Liver (tissue), 3 donors: ENCODE measurements around the gene CRB2.

Source experiments
- CTCF ChIP-seq: fragments of 150-350 bp; IDR thresholded peaks from 2 replicates; pipeline ENCODE4 v1.5.1; 2017; ENCODE audit warnings: improper control_type of control experiment, low read depth, low read length; ENCODE audit not compliant: missing input control
- EGR1 ChIP-seq, 2 donors: IDR thresholded peaks; 2 replicates each; pipeline ENCODE4 v1.6.1; 2016 to 2018; ENCODE audit warnings: antibody characterized with exemption in 2 of 2, low read depth in 2 of 2
- FOXA1 ChIP-seq: IDR thresholded peaks from 2 replicates; pipeline ENCODE4 v1.6.1; 2016; ENCODE audit warnings: antibody characterized with exemption
- GABPA ChIP-seq, 2 donors: IDR thresholded peaks in 1 of 2; conservative IDR thresholded peaks in 1 of 2; 2 replicates each; pipeline ENCODE4 v1.6.1; 2016; ENCODE audit warnings: antibody characterized with exemption in 2 of 2, mild to moderate bottlenecking in 1 of 2, moderate library complexity in 1 of 2
- HNF4A ChIP-seq, 2 donors: conservative IDR thresholded peaks; 2 replicates each; pipeline ENCODE4 v1.6.1; 2016; ENCODE audit warnings: antibody characterized with exemption in 2 of 2, mild to moderate bottlenecking in 2 of 2
- JUND ChIP-seq, 2 donors: IDR thresholded peaks; 2 replicates each; pipeline ENCODE4 v1.6.1; 2016; ENCODE audit warnings: antibody characterized with exemption in 2 of 2
- MAX ChIP-seq: IDR thresholded peaks from 2 replicates; pipeline ENCODE4 v1.6.1; 2016; ENCODE audit warnings: antibody characterized with exemption
- RAD21 ChIP-seq, 2 donors: IDR thresholded peaks; 2 replicates each; pipeline ENCODE4 v1.6.1; 2016; ENCODE audit warnings: antibody characterized with exemption in 2 of 2, mild to moderate bottlenecking in 2 of 2
- REST ChIP-seq: IDR thresholded peaks from 2 replicates; pipeline ENCODE4 v1.6.1; 2016; ENCODE audit warnings: antibody characterized with exemption, mild to moderate bottlenecking
- RXRA ChIP-seq, 2 donors: IDR thresholded peaks; 2 replicates each; pipeline ENCODE4 v1.6.1; 2017 to 2018; ENCODE audit warnings: antibody characterized with exemption in 2 of 2, mild to moderate bottlenecking in 1 of 2
- SP1 ChIP-seq: IDR thresholded peaks from 2 replicates; pipeline ENCODE4 v1.6.1; 2018; ENCODE audit warnings: antibody characterized with exemption, mild to moderate bottlenecking
- TAF1 ChIP-seq: conservative IDR thresholded peaks from 2 replicates; pipeline ENCODE4 v1.6.1; 2016; ENCODE audit warnings: antibody characterized with exemption, mild to moderate bottlenecking
- YY1 ChIP-seq: IDR thresholded peaks from 2 replicates; pipeline ENCODE4 v1.6.1; 2016; ENCODE audit warnings: antibody characterized with exemption, mild to moderate bottlenecking
- ZBTB33 ChIP-seq: IDR thresholded peaks from 2 replicates; pipeline ENCODE4 v1.6.1; 2016; ENCODE audit warnings: antibody characterized with exemption
- donor health status: healthy.
- donor health status: healthy.

- TF ChIP-seq CTCF (no peak), EGR1 (IDR thresholded peaks at IDR 0.05; ENCODE audit: low read depth in 2 of 2) (no peak), ZBTB33 (no peak), YY1 (no peak), SP1 (no peak), RAD21 (IDR thresholded peaks at IDR 0.05) (no peak), MAX (no peak), TAF1 (no peak), JUND (IDR thresholded peaks at IDR 0.05) (no peak), REST (no peak), FOXA1 (no peak), GABPA (IDR thresholded peaks at IDR 0.05 in 1 of 2, conservative IDR thresholded peaks at IDR 0.05 in 1 of 2) (no peak), RXRA (IDR thresholded peaks at IDR 0.05) (no peak), HNF4A (conservative IDR thresholded peaks at IDR 0.05) (no peak)
Observed at GRCh38 chr9:123376218-123377071, 20.4 kb downstream of the CRB2 start.
